Measurements from ENCODE around the gene DUSP7. TPM values are rescaled to one million over a fixed set of nuclear protein-coding genes. Genes with fewer than 3 reads are reported as not detected.

DUSP7 gene
- polyA plus RNA-seq (2012; ENCODE audit: missing spikeins), result 7.0 TPM

DNA sequence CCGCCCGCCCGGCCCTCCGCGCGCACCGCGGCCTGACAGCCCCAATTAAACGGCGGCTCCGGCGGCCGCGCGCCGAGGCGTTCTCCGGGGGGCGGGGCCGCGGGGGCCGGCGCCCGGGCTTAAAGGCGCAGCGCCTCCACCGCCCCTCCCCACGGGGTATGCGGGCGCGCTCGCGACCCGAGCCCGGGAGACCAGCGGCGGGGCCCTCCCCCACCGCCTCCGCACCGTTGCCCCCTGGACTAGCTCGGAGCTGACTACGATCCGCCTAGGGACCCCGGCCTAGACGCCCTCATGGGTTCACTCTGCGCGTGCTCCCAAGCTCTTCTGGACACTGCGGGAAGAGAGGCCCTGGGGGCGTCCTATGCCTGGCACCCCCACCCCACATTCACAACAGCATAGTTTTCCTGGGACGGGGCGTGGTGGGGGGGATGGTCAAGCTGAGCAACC lies at the start of gene DUSP7:
Gene DUSP7, minus strand, starts transcription at position 51 of the 447 bp plus-strand sequence. CDS start 205 bp downstream, outside the sequence.
- DNase-seq (ENCODE audit: insufficient read length) (peak; percentile 67), FAIRE-seq (no peak)
- TF ChIP-seq POLR2A (IDR thresholded peaks at IDR 0.05; ENCODE audit: low read depth, low read length) (no peak), POLR2AphosphoS5 (IDR thresholded peaks at IDR 0.05; ENCODE audit: low read depth, low read length) (no peak), TAF1 (IDR thresholded peaks at IDR 0.05; ENCODE audit: borderline replicate concordance, low read depth, low read length) (no peak)

DNA sequence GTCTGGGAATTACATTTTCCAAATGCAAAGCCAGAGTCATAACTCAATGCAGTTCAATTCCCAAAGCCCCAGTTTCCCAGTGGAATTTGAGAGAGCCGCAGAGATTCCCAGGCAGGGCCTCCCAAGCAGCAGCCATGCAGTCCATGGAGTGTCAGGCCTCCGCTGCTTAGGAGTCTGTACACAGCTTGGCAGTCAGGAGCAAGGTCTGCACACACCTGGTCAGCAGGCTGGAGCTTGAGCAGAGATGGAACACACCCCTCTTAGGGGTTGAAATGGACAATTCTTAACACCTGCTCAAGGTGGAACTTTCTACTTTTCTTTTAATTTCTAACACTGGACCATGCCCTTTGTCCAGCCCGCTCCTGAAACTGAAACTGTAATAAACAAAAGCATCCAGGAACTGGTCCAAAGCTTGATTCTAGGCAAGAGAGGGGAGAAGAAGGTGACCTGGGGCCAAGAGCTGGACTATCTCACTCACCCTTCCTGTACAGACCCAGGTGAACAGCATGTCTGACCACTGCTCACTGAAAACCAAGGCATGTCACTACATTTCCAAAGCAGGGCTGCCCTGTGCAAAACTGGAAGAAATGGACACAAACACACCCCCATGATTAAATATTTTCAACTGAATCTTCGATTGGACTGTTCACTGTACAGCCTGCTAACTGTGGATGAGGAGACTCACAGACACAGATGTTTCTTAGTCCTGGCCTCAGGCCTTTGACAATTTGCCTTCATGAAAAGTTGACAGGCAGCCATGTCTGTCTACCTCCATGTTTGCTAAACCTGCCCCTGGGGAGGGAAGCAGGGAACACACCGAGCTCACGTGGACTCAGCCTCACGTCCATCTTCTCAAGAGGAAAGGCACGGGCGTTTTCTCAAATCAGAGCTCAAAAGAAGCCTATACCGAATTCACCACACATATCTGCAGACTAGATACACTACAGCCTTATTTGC lies 48.6 kb upstream of the DUSP7 start:
- DNase-seq (ENCODE audit: insufficient read length), result no peak
- no peak for FAIRE-seq
- no peak for TF ChIP-seq POLR2A (IDR thresholded peaks at IDR 0.05; ENCODE audit: low read depth, low read length)
- TF ChIP-seq POLR2AphosphoS5 (IDR thresholded peaks at IDR 0.05; ENCODE audit: low read depth, low read length), result no peak
- no peak for TF ChIP-seq TAF1 (IDR thresholded peaks at IDR 0.05; ENCODE audit: borderline replicate concordance, low read depth, low read length)

- FAIRE-seq, result no peak
- TF ChIP-seq POLR2A (IDR thresholded peaks at IDR 0.05; ENCODE audit: low read depth, low read length) (no peak), TAF1 (IDR thresholded peaks at IDR 0.05; ENCODE audit: borderline replicate concordance, low read depth, low read length) (no peak), POLR2AphosphoS5 (IDR thresholded peaks at IDR 0.05; ENCODE audit: low read depth, low read length) (no peak)
- no peak for DNase-seq (ENCODE audit: insufficient read length)
Observed at GRCh38 chr3:52102934-52103333, 46.6 kb upstream of the DUSP7 start.

DNA sequence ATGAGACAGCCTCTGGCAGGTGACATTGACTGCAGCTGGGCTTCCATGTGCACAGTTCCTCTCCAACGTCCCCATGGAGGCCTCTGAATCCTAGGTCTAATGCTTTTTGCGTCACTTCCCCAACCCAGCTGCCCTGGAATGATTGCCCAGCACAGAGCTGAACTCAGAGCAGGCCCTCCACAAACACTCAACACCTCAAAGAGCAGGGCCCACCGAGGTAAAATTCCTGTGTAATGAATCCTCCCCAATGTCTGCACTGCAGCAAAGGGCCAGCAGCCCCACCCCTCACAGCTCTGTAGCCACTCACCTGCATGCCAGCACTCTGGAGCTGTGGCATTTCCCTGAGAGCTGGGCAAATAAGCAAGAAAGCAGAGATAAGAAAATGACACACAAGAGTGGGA lies 42.6 kb upstream of the DUSP7 start:
- TF ChIP-seq POLR2AphosphoS5 (IDR thresholded peaks at IDR 0.05; ENCODE audit: low read depth, low read length), result no peak
- no peak for TF ChIP-seq TAF1 (IDR thresholded peaks at IDR 0.05; ENCODE audit: borderline replicate concordance, low read depth, low read length)
- no peak for TF ChIP-seq POLR2A (IDR thresholded peaks at IDR 0.05; ENCODE audit: low read depth, low read length)
- FAIRE-seq (no peak), DNase-seq (ENCODE audit: insufficient read length) (no peak)

- FAIRE-seq (no peak), DNase-seq (ENCODE audit: insufficient read length) (no peak)
- no peak for TF ChIP-seq POLR2AphosphoS5 (IDR thresholded peaks at IDR 0.05; ENCODE audit: low read depth, low read length)
- no peak for TF ChIP-seq POLR2A (IDR thresholded peaks at IDR 0.05; ENCODE audit: low read depth, low read length)
- TF ChIP-seq TAF1 (IDR thresholded peaks at IDR 0.05; ENCODE audit: borderline replicate concordance, low read depth, low read length), result no peak
Observed at GRCh38 chr3:52097851-52098507, 41.6 kb upstream of the DUSP7 start.

- DNase-seq (ENCODE audit: insufficient read length), result no peak
- FAIRE-seq, result no peak
Observed at GRCh38 chr3:52095990-52096775, 39.8 kb upstream of the DUSP7 start.

DNA sequence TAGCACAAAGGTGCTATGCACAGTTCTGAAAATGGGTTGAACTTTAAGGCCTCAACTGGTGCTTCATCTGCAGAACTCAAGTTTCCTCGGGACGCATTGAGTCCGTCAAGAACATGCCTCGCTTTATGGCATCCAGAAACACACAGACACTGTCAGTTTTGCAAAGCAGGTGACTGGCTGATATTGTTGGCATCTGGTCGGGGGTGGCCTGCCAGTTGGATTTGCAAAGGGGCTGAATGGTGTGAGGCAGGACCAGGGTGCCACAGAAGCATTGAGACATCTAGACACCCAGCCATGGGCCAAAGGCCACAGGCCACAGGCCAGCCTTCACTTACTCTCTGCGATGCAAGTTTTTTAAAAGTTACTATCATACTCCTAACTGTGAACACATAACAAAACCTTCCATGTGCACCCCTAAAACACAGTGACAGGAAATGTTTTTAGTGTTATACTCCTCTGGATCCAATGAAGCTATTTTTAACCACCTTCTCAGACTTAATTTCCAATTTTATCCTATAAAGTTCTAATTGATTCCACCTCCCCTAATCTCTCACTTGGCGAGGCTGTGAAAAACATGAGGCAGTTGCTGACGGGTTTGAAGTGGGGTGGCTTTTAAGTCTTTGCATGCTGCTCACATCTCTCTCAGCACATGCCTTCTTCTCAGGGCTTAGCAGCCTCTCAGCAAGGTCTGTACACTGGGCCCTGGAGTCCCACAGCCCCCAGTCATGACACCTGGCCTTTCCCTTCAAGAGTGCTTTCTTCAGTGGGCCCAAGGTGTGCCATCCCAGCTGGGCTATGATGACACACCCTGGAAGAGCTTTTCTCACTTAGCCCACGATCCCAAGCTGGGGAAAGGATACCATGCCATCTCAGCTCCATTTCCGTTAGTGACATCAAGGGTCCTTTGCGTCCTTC lies 38.5 kb upstream of the DUSP7 start:
- DNase-seq (ENCODE audit: insufficient read length) (no peak), FAIRE-seq (no peak)
- TF ChIP-seq POLR2AphosphoS5 (IDR thresholded peaks at IDR 0.05; ENCODE audit: low read depth, low read length) (no peak), POLR2A (IDR thresholded peaks at IDR 0.05; ENCODE audit: low read depth, low read length) (no peak), TAF1 (IDR thresholded peaks at IDR 0.05; ENCODE audit: borderline replicate concordance, low read depth, low read length) (no peak)

More at GRCh38 chr3:52095990-52096775, 39.8 kb upstream of the DUSP7 start:
- TF ChIP-seq POLR2A (IDR thresholded peaks at IDR 0.05; ENCODE audit: low read depth, low read length), result no peak
- no peak for TF ChIP-seq TAF1 (IDR thresholded peaks at IDR 0.05; ENCODE audit: borderline replicate concordance, low read depth, low read length)
- no peak for TF ChIP-seq POLR2AphosphoS5 (IDR thresholded peaks at IDR 0.05; ENCODE audit: low read depth, low read length)

DNA sequence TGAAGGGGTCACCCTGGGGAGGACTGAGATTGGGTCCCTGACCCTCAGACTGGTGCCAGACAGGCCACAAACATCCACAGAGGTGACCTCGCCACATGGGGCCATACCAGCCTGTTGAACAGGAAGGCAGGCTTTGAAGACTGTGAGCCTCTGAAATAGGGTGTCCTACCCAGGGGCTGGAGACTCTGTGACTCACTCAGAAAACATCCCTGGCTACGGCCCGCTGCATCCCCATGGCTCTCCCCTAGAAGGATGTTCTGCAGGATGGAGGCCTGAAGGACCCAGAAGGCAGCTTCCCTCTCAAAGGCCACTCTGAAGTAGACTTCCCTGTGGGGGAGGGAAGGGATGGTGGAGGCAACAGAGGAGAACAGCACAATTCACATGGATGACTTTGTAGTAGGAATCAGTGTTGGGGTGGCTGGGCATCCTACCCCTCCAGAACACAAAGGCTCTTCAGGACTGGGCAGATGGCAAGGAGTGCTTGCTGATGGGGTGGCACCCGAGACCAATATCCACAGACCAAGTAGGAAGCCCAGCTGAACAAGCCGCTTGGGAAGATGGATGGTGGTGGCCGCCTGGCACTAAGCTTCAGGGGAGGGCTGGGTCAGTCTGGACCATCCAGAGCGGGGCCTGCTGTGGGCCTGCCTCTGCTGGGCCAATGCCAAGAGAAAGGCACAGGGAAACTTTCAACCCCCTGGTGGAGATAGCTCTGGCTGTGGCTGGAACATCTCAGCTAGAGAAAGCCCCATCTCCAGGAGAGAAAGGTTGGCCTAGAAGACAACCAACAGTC lies 37.6 kb upstream of the DUSP7 start:
- FAIRE-seq (no peak), DNase-seq (ENCODE audit: insufficient read length) (no peak)
- TF ChIP-seq TAF1 (IDR thresholded peaks at IDR 0.05; ENCODE audit: borderline replicate concordance, low read depth, low read length) (no peak), POLR2A (IDR thresholded peaks at IDR 0.05; ENCODE audit: low read depth, low read length) (no peak), POLR2AphosphoS5 (IDR thresholded peaks at IDR 0.05; ENCODE audit: low read depth, low read length) (no peak)

GRCh38 chr3:52092891-52093290 lies 36.5 kb upstream of the DUSP7 start:
- DNase-seq (ENCODE audit: insufficient read length), result no peak
- FAIRE-seq, result no peak
- TF ChIP-seq POLR2AphosphoS5 (IDR thresholded peaks at IDR 0.05; ENCODE audit: low read depth, low read length), result no peak
- TF ChIP-seq TAF1 (IDR thresholded peaks at IDR 0.05; ENCODE audit: borderline replicate concordance, low read depth, low read length), result no peak
